K562 (cell line): ENCODE results near the gene SLC24A3. TPM values are rescaled to one million over a fixed set of nuclear protein-coding genes. Genes with fewer than 3 reads are reported as not detected.

Source experiments
- ATAC-seq: fragments of 200-7000 bp; cut with Tn5 transposase; 3 replicates; pipeline ENCODE4 v1.9.1; 2020; ENCODE audit warnings: moderate library complexity
- BruUV-seq: library from RNA; stranded (reverse); fragments of 400-500 nt; replicated peaks from 2 replicates; lab custom pipeline; 2021; lab: Mats Ljungman, UMichigan
- CTCF ChIA-PET: fragments of 300-600 bp; formaldehyde crosslinking; extraction: SDS; loops from one replicate; lab custom pipeline; 2021; ENCODE audit warnings: low intra/inter-chr PET ratio; lab: Yijun Ruan, JAX
- POLR2A ChIA-PET: fragments of 300-600, 350-650 bp; sonication (Branson Sonifier 250); formaldehyde crosslinking; extraction: SDS; loops from one replicate; lab custom pipeline; 2021; ENCODE audit warnings: antibody characterized with exemption, inconsistent platforms; lab: Yijun Ruan, JAX
- DNase-seq, 4 experiments: peaks; one replicate each; pipeline versions ENCODE4 v3.0.0 to v3.0.0-alpha.2; 2011 to 2018; ENCODE audit warnings: low spot score in 3 of 4, mixed read lengths in 3 of 4; ENCODE audit errors: extremely low read depth in 1 of 4
- FAIRE-seq: peaks from 2 replicates; lab custom pipeline; 2011; peaks lifted over from hg19 to GRCh38; lab: Jason Lieb, UNC
- H2AFZ ChIP-seq: 2 replicates; pipeline ENCODE4 v1.6.0; 2011; ENCODE audit warnings: low read depth, low read length, control low read depth, inconsistent platforms
- H3K27ac ChIP-seq: fragments of 200-600 bp; 3 replicates; pipeline ENCODE4 v1.8.0; 2011; ENCODE audit warnings: low read depth, mild to moderate bottlenecking, control low read depth, inconsistent platforms, low read length, moderate library complexity, mixed read lengths; ENCODE audit errors: extremely low read depth
- H3K27me3 ChIP-seq, 2 experiments: fragments of 300-600 bp in 1 of 2; 2 replicates in 1 of 2; 3 replicates in 1 of 2; pipeline versions ENCODE4 v1.6.0 to v1.8.0; 2011; ENCODE audit warnings: inconsistent platforms in 2 of 2, low read length in 2 of 2, mild to moderate bottlenecking in 1 of 2, mixed read lengths in 1 of 2, moderate library complexity in 1 of 2; ENCODE audit not compliant: control insufficient read depth in 2 of 2, insufficient read depth in 2 of 2
- H3K36me3 ChIP-seq: fragments of 300-600 bp; 3 replicates; pipeline ENCODE4 v1.8.0; 2011; ENCODE audit warnings: mild to moderate bottlenecking, low read length, inconsistent platforms; ENCODE audit not compliant: control insufficient read depth, insufficient read depth
- H3K4me1 ChIP-seq, 2 experiments: fragments of 200-600 bp in 1 of 2; replicated peaks in 1 of 2; 2 replicates in 1 of 2; 3 replicates in 1 of 2; pipeline versions ENCODE4 v1.5.1 to v1.8.0; 2011; ENCODE audit warnings: inconsistent platforms in 2 of 2, low read length in 2 of 2, mild to moderate bottlenecking in 1 of 2, mixed read lengths in 1 of 2, moderate library complexity in 1 of 2; ENCODE audit not compliant: control insufficient read depth in 2 of 2, insufficient read depth in 2 of 2
- H3K4me2 ChIP-seq: 2 replicates; pipeline ENCODE4 v1.6.1; 2011; ENCODE audit warnings: low read length, control low read depth, inconsistent platforms, mixed read lengths; ENCODE audit not compliant: insufficient read depth
- H3K4me3 ChIP-seq: fragments of 200-600 bp; sonication (generic), shearing (Covaris generic); 2 replicates; pipeline ENCODE4 v1.5.1; 2016; ENCODE audit warnings: control low read depth, inconsistent platforms
- H3K79me2 ChIP-seq: fragments of 200-600 bp; 3 replicates; pipeline ENCODE4 v1.8.0; 2011; ENCODE audit warnings: low read length, inconsistent platforms; ENCODE audit not compliant: control insufficient read depth, insufficient read depth
- H3K9ac ChIP-seq, 2 experiments: 2 replicates each; pipeline versions ENCODE4 v1.6.0 to v1.6.1; 2011; ENCODE audit warnings: low read depth in 2 of 2, low read length in 2 of 2, control low read depth in 1 of 2, inconsistent platforms in 1 of 2, mild to moderate bottlenecking in 1 of 2, mixed read lengths in 1 of 2; ENCODE audit not compliant: insufficient read depth in 1 of 2
- H3K9me1 ChIP-seq: one replicate; pipeline ENCODE4 v1.6.0; 2011; ENCODE audit warnings: inconsistent platforms, mild to moderate bottlenecking, low read length, moderate library complexity; ENCODE audit not compliant: control insufficient read depth, insufficient read depth
- H3K9me3 ChIP-seq: replicated peaks from 2 replicates; pipeline ENCODE4 v1.5.1; 2011; ENCODE audit warnings: low read depth, low read length, inconsistent platforms; ENCODE audit not compliant: control insufficient read depth, insufficient read depth
- H4K20me1 ChIP-seq: replicated peaks from 2 replicates; pipeline ENCODE4 v1.6.1; 2011; ENCODE audit warnings: low read length, inconsistent platforms, mixed read lengths; ENCODE audit not compliant: control insufficient read depth, insufficient read depth
- IFI16 ChIP-seq: fragments of 250-450 bp; sonication (Bioruptor Pico); IDR thresholded peaks from 2 replicates; pipeline ENCODE4 v2.1.2; 2022; ENCODE audit warnings: mild to moderate bottlenecking, inconsistent platforms
- ILF3 ChIP-seq: fragments of 450-650 bp; IDR thresholded peaks from 2 replicates; pipeline ENCODE4 v1.6.1; 2018; ENCODE audit warnings: antibody characterized with exemption, mild to moderate bottlenecking, moderate library complexity, borderline replicate concordance
- MXI1 ChIP-seq: IDR thresholded peaks from 2 replicates; pipeline ENCODE4 v1.6.1; 2011; ENCODE audit warnings: low read depth, mild to moderate bottlenecking, improper control_type of control experiment, low read length
- SIRT6 ChIP-seq: IDR thresholded peaks from one replicate; pipeline ENCODE4 v1.6.1; 2012; ENCODE audit warnings: low read depth, mild to moderate bottlenecking, control low read depth, inconsistent platforms, low read length, moderate library complexity
- ZBTB8A ChIP-seq: fragments of 450-650 bp; IDR thresholded peaks from 2 replicates; pipeline ENCODE4 v1.6.1; 2018; ENCODE audit warnings: mild to moderate bottlenecking, moderate library complexity; ENCODE audit not compliant: partially characterized antibody
- ZNF445 ChIP-seq: fragments of 250-450 bp; sonication (Bioruptor Pico); IDR thresholded peaks from 2 replicates; pipeline ENCODE4 v1.4.0; 2020; ENCODE audit warnings: low read depth, mild to moderate bottlenecking, moderate library complexity
- ZNF589 ChIP-seq: fragments of 200-800 bp; sonication (Bioruptor generic); IDR thresholded peaks from 2 replicates; pipeline ENCODE4 v1.6.1; 2016; ENCODE audit warnings: low read depth, missing genetic modification characterization, missing compliant biosample characterization
- WGBS: fragments of 100-300 bp; shearing (Covaris generic); methylation state at CpG from one replicate; pipeline ENCODE4 v1.1.6; 2016; ENCODE audit warnings: low coverage, mixed read lengths; ENCODE audit not compliant: insufficient coverage; ENCODE audit errors: missing lambda C conversion rate; 5-methylcytosine and 5-hydroxymethylcytosine counted together
- in situ Hi-C: fragments of 300-500 bp; cut with MboI; formaldehyde crosslinking; loops from 4 replicates; pipeline ENCODE4 v1.15.0; 2018; ENCODE audit warnings: inconsistent platforms, mixed read lengths
- intact Hi-C: fragments of 100-400 bp; cut with micrococcal nuclease; formaldehyde crosslinking; loops from 2 replicates; pipeline ENCODE4 v1.14.2; 2022
- polyA plus RNA-seq, 8 experiments: library from polyadenylated mRNA; depleted of rRNA in 4 of 8; stranded (reverse) in 5 of 8; unstranded in 3 of 8; fragments of >200 nt; fragmentation: Nextera tagmentation in 2 of 8; fragmentation: Illumina TruSeq in 1 of 8; extraction: Ambion mirVana in 2 of 8; extraction: Trizol in 1 of 8; gene quantifications; 2 replicates each; pipeline versions ENCODE4 v1.2.1 to v1.2.3, GENCODE V29; 2011 to 2014; ENCODE audit warnings: inconsistent platforms in 1 of 8, missing spikeins in 1 of 8
- total RNA-seq, 7 experiments: library from RNA; depleted of rRNA in 6 of 7; stranded (reverse); fragments of >200 nt in 6 of 7; fragmentation: Illumina TruSeq in 2 of 7; extraction: Trizol in 2 of 7; gene quantifications; 2 replicates each; pipeline versions ENCODE4 v1.2.1 to v1.2.3, GENCODE V29; 2011 to 2021; ENCODE audit warnings: low replicate concordance in 1 of 7
- TF ChIP-seq, protein P1 (sequence below): sonication (generic); formaldehyde crosslinking; IDR thresholded peaks from 2 replicates; pipeline ENCODE4 v1.8.0; 2022; ENCODE audit warnings: mild to moderate bottlenecking, missing genetic modification reagents
- TF ChIP-seq, protein P2 (sequence below): fragments of 250-450 bp; sonication (Bioruptor Pico); IDR thresholded peaks from 2 replicates; pipeline ENCODE4 v1.9.0; 2021; ENCODE audit warnings: mild to moderate bottlenecking

The SLC24A3 gene
- total and polyA plus RNA-seq, 9 of the 15 experiments (the other 6 are each of a cell fraction or from before 2014, with no cell fraction given), result not detected

DNA sequence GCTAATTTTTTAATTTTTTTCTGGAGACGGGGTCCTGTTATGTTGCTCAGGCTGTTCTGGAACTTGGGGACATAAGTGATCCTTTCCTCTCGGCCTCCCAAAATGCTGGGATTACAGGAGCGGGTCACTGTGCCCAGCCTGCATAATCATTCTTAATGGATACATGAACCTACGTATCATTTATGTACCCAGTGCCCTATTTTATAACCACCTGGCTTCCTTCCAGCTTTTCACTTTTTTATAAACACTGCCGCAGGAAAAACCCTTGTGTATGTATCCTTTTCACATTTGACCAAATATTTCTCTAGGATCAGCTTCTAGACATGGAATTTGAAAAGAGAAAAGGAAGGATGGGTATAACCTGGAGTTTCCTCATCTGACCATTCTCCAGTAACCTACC is 460.1 kb downstream of the SLC24A3 start:
- no peaks in the 10 kb centered on the region for H3K79me2 ChIP-seq
- no peak for FAIRE-seq
- no peak overlapping the region for H2AFZ ChIP-seq
- DNase-seq, result no peak
- H3K9me1 ChIP-seq, result no peaks in the 10 kb centered on the region
- in situ Hi-C loops, result no loop called here
- ATAC-seq, result no peak
- POLR2A ChIA-PET, result no interaction called here
- no TSS peak for BruUV-seq
- no peaks in the 10 kb centered on the region for H4K20me1 ChIP-seq
- no peak overlapping the region for H3K27ac ChIP-seq
- no peaks in the 10 kb centered on the region for H3K4me1 ChIP-seq
- no peak overlapping the region for H3K4me2 ChIP-seq
- H3K27me3 ChIP-seq, result peaks cover 0 to 5% of the 10 kb centered on the region in 2 experiments; a peak in 1 of 5 replicates
- H3K36me3 ChIP-seq, result no peaks in the 10 kb centered on the region
- 0% methylated on average over 5 of the region's 5 CpGs for WGBS
- no peak for TF ChIP-seq MXI1
- TF ChIP-seq IFI16 (CRISPR knock-in tag), result no peak
- TF ChIP-seq ZNF445 (CRISPR knock-in tag), result no peak
- TF ChIP-seq SIRT6, result no peak
- TF ChIP-seq, protein P1, sequence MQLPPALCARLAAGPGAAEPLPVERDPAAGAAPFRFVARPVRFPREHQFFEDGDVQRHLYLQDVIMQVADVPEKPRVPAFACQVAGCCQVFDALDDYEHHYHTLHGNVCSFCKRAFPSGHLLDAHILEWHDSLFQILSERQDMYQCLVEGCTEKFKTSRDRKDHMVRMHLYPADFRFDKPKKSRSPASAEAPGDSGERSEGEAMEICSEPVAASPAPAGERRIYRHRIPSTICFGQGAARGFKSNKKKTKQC (CRISPR knock-in tag), result no peak
- TF ChIP-seq, protein P2, sequence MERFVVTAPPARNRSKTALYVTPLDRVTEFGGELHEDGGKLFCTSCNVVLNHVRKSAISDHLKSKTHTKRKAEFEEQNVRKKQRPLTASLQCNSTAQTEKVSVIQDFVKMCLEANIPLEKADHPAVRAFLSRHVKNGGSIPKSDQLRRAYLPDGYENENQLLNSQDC (CRISPR knock-in tag), result no peak
- no peak for TF ChIP-seq ILF3
- no peak for TF ChIP-seq ZNF589 (CRISPR knock-in tag)
- no peak for TF ChIP-seq ZBTB8A
- CTCF ChIA-PET, result no interaction called here
- intact Hi-C loops, result no loop called here
- H3K9ac ChIP-seq, result no peak overlapping the region
- H3K9me3 ChIP-seq, result no peaks in the 10 kb centered on the region
- no peak overlapping the region for H3K4me3 ChIP-seq
